GM06990 (cell line): ENCODE results near the gene TMED8.

Experiments
- DNase-seq: peaks from one replicate; pipeline ENCODE4 v3.0.0-alpha.2; 2011; ENCODE audit not compliant: insufficient read length; ENCODE audit errors: extremely low read depth
- H3K27me3 ChIP-seq: replicated peaks from 2 replicates; pipeline ENCODE4 v1.6.0; 2011; ENCODE audit warnings: low read length; ENCODE audit not compliant: control insufficient read depth, insufficient read depth
- H3K36me3 ChIP-seq: 2 replicates; pipeline ENCODE4 v1.5.1; 2011; ENCODE audit warnings: low read length; ENCODE audit not compliant: control insufficient read depth, insufficient read depth
- H3K4me3 ChIP-seq: replicated peaks from 2 replicates; pipeline ENCODE4 v1.5.1; 2011; ENCODE audit warnings: low read depth, mild to moderate bottlenecking, control low read depth, low read length
- TF ChIP-seq, protein P1 (sequence below): IDR thresholded peaks from 2 replicates; pipeline ENCODE4 v1.5.1; 2011; ENCODE audit warnings: low read length, control low read depth, mild to moderate bottlenecking, inconsistent platforms; ENCODE audit not compliant: insufficient read depth, poor library complexity, severe bottlenecking

Gene TMED8

DNA sequence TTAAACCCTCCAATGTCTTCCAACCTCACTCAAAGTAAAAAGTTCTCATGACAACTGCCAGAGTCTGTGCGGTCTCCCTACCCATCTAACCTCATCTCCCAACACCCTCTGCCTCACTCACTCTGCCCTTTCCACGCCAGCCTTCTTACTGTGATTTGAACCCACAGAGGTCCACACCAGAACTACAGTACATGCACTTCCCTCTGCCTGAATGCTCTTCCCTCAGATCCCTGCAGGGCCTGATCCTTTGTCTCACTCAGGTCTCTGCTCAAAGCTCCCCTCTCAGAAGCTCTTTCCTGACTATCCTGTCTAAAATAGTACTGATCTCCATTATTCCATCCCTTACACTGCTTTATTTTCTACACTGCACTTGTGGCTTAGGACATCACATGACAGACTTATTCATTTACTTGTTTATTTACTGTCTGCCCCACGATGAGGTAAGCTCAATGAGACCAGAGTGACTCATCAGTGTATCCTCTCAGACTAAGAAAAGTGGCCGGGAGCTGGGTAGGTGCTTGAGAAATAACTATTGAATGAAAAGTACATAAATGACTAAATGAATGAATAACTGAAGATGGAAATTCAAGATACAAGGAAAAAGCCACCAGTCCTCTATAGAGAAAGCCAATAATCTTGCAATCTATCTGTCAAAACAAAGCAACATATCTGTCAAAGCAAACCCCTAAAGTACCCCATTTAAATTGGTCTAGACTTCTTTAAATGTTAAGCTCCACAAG, 73.3 kb downstream of the TMED8 start:
- TF ChIP-seq, protein P1, sequence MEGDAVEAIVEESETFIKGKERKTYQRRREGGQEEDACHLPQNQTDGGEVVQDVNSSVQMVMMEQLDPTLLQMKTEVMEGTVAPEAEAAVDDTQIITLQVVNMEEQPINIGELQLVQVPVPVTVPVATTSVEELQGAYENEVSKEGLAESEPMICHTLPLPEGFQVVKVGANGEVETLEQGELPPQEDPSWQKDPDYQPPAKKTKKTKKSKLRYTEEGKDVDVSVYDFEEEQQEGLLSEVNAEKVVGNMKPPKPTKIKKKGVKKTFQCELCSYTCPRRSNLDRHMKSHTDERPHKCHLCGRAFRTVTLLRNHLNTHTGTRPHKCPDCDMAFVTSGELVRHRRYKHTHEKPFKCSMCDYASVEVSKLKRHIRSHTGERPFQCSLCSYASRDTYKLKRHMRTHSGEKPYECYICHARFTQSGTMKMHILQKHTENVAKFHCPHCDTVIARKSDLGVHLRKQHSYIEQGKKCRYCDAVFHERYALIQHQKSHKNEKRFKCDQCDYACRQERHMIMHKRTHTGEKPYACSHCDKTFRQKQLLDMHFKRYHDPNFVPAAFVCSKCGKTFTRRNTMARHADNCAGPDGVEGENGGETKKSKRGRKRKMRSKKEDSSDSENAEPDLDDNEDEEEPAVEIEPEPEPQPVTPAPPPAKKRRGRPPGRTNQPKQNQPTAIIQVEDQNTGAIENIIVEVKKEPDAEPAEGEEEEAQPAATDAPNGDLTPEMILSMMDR, result no peak
- no peak for DNase-seq
- no peaks in the 10 kb centered on the region for H3K27me3 ChIP-seq
- no peak overlapping the region for H3K4me3 ChIP-seq
- H3K36me3 ChIP-seq, result no peaks in the 10 kb centered on the region

GRCh38 chr14:77302926-77303325, 74.0 kb downstream of the TMED8 start:
- H3K27me3 ChIP-seq, result no peaks in the 10 kb centered on the region
- no peak for DNase-seq
- H3K4me3 ChIP-seq, result no peak overlapping the region
- no peaks in the 10 kb centered on the region for H3K36me3 ChIP-seq
- TF ChIP-seq, protein P1, result no peak

GRCh38 chr14:77301103-77301502, 75.8 kb downstream of the TMED8 start:
- DNase-seq, result peak; percentile 34
- H3K36me3 ChIP-seq, result no peaks in the 10 kb centered on the region
- TF ChIP-seq, protein P1, result peak; percentile 90

DNA sequence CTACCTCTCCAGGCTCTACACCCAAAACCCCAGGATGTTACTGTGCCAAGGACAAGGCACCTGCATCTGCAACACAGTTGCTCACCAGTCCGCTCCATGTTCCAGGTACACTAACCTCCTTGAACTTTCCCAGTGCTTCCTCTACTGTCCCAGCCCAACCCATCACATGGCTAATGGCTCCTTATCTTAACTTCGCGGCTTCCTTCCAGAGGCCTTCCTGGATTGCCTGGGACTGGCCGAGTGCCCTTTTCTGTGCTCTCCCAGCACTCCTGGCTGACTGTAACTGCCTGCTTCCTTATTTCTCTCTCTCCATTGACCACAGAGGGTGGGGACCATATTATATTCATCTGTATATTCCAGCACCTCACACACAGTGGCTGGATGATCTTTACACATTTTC, 77.1 kb downstream of the TMED8 start:
- no peaks in the 10 kb centered on the region for H3K27me3 ChIP-seq
- TF ChIP-seq, protein P1, result no peak
- DNase-seq, result no peak
- no peaks in the 10 kb centered on the region for H3K36me3 ChIP-seq
- H3K4me3 ChIP-seq, result no peak overlapping the region

More at GRCh38 chr14:77301103-77301502, 75.8 kb downstream of the TMED8 start:
- H3K4me3 ChIP-seq, result no peak overlapping the region
- H3K27me3 ChIP-seq, result no peaks in the 10 kb centered on the region

- TF ChIP-seq, protein P1, result no peak
- no peaks in the 10 kb centered on the region for H3K27me3 ChIP-seq
- H3K4me3 ChIP-seq, result no peak overlapping the region
- no peak for DNase-seq
- H3K36me3 ChIP-seq, result no peaks in the 10 kb centered on the region
Measured at GRCh38 chr14:77296906-77297305, 80.0 kb downstream of the TMED8 start.

DNA sequence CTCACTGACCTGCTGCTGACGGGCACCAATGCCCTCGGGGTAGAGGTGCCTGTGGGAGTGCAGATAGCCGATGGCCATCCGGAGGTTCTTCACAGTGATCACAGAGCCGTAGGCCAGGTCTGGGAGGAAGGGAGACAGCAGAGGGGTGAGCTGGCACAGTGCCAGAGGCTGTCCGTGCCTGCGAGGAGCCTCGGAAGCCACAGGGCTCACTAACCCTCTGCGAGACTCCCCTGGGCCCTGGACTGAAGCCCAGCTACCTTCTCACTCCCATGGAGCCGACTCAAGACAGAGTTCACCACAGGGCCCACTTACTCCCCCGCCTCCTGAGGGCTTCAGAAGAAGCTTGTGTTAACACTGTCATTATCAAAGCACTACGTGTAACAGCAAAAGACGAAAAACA, 80.7 kb downstream of the TMED8 start:
- DNase-seq, result no peak
- TF ChIP-seq, protein P1, result no peak
- no peak overlapping the region for H3K4me3 ChIP-seq
- no peaks in the 10 kb centered on the region; the same call in 1 of the 2 replicates for H3K36me3 ChIP-seq
- H3K27me3 ChIP-seq, result no peaks in the 10 kb centered on the region
